ENCODE measurements around the gene RBBP5.
"Not testable (repeated sequence)": the region's sequence is repeated elsewhere in the genome, so short reads cannot be mapped to it uniquely, and the experiment has no call there.

RBBP5 gene

GRCh38 chr1:205161076-205161475 is 39.3 kb upstream of the RBBP5 start:
- TF ChIP-seq, protein P1, sequence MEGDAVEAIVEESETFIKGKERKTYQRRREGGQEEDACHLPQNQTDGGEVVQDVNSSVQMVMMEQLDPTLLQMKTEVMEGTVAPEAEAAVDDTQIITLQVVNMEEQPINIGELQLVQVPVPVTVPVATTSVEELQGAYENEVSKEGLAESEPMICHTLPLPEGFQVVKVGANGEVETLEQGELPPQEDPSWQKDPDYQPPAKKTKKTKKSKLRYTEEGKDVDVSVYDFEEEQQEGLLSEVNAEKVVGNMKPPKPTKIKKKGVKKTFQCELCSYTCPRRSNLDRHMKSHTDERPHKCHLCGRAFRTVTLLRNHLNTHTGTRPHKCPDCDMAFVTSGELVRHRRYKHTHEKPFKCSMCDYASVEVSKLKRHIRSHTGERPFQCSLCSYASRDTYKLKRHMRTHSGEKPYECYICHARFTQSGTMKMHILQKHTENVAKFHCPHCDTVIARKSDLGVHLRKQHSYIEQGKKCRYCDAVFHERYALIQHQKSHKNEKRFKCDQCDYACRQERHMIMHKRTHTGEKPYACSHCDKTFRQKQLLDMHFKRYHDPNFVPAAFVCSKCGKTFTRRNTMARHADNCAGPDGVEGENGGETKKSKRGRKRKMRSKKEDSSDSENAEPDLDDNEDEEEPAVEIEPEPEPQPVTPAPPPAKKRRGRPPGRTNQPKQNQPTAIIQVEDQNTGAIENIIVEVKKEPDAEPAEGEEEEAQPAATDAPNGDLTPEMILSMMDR (IDR thresholded peaks at IDR 0.05; ENCODE audit: low read depth, low read length, missing control alignments): no peak
- no peak for DNase-seq (ENCODE audit: low read depth)
- no peak overlapping the region for H3K4me3 ChIP-seq (ENCODE audit: low read depth, low read length)

- no peak overlapping the region for H3K4me3 ChIP-seq (ENCODE audit: low read depth, low read length)
- no peak for DNase-seq (ENCODE audit: low read depth)
- TF ChIP-seq, protein P1 (IDR thresholded peaks at IDR 0.05; ENCODE audit: low read depth, low read length, missing control alignments): no peak
These were observed 36.4 kb upstream of the RBBP5 start for GRCh38 chr1:205158048-205158616.

DNA sequence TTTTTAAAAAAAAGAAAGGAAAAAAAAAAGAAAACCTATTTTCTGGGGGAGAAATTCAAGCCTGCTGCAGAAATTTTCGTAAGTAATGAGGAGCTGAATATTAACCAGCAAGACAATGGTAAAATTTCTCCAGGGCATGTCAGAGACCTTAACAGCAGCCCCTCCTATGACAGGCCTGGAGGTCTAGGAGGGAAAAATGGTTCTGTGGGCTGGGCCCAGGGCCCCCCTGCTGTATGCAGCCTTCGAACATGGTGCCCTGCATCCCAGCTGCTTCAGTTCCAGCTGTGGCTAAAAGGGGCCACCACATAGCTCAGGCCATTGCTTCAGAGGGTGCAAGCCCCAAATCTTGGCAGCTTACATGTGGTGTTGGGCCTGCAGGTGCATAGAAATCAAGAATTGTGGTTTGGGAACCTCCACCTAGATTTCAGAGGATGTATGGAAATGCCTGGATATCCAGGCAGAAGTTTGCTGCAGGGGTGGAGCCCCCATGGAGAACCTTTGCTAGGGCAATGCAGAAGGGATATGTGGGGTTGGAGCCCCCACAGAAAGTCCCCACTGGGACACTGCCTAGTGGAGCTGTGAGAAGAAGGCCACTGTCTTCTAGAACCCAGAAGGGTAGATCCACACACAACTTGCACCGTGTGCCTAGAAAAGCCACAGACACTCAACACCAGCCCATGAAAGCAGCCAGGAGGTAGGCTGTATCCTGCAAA is 34.0 kb upstream of the RBBP5 start:
- not testable (repeated sequence) for DNase-seq (ENCODE audit: low read depth); H3K4me3 ChIP-seq (ENCODE audit: low read depth, low read length)

DNA sequence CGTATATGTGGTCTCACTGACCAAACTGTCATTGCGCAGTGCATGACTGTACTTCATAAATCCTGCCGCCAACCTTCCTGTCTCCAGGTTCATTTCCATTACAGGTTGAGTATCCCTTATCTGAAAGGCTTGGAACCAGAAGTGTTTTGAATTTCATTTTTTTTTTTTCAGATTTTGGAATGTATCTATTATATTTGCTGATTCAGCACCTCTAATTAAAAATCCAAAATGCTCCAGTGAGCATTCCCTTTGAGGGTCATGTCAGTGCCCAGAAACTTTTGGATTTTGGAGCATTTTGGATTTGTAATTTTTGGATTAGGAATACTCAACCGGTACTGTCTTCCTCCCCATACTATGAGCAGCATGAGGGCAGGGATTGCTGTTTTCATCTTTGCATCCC is 30.7 kb upstream of the RBBP5 start:
- TF ChIP-seq, protein P1 (IDR thresholded peaks at IDR 0.05; ENCODE audit: low read depth, low read length, missing control alignments): no peak

GRCh38 chr1:205150651-205151428 is 29.1 kb upstream of the RBBP5 start:
- TF ChIP-seq, protein P1 (IDR thresholded peaks at IDR 0.05; ENCODE audit: low read depth, low read length, missing control alignments): no peak
- H3K4me3 ChIP-seq (ENCODE audit: low read depth, low read length): no peak overlapping the region
- DNase-seq (ENCODE audit: low read depth): no peak

More for the DNA sequence above, 30.7 kb upstream of the RBBP5 start:
- no peak overlapping the region for H3K4me3 ChIP-seq (ENCODE audit: low read depth, low read length)
- DNase-seq (ENCODE audit: low read depth): no peak

GRCh38 chr1:205147191-205147835 is 25.5 kb upstream of the RBBP5 start:
- TF ChIP-seq, protein P1 (IDR thresholded peaks at IDR 0.05; ENCODE audit: low read depth, low read length, missing control alignments): no peak
- H3K4me3 ChIP-seq (ENCODE audit: low read depth, low read length): no peak overlapping the region
- no peak for DNase-seq (ENCODE audit: low read depth)

GRCh38 chr1:205144751-205145150 is 23.0 kb upstream of the RBBP5 start:
- no peak for DNase-seq (ENCODE audit: low read depth)
- H3K4me3 ChIP-seq (ENCODE audit: low read depth, low read length): no peak overlapping the region
- TF ChIP-seq, protein P1 (IDR thresholded peaks at IDR 0.05; ENCODE audit: low read depth, low read length, missing control alignments): no peak

Measured in GM12864 (cell line).